Memory B cell (primary cell): Measurements from ENCODE around the gene CLIC3.
"Not testable (repeated sequence)": the region's sequence is repeated elsewhere in the genome, so short reads cannot be mapped to it uniquely, and the experiment has no call there.

ENCODE experiments used
- ATAC-seq: fragments of 150-1000 bp; cut with Tn5 transposase; 2 replicates; pipeline ENCODE4 v1.10.0; 2021; ENCODE audit warnings: low read depth, mild to moderate bottlenecking, moderate library complexity
- DNase-seq, 2 donors: peaks; one replicate each; pipeline ENCODE4 v3.0.0; 2022; ENCODE audit warnings: low spot score in 2 of 2
- H3K27ac Mint-ChIP-seq: one replicate; pipeline ENCODE4 v1.8.0; 2022; ENCODE audit warnings: mild to moderate bottlenecking, moderate library complexity, mixed read lengths
- H3K27me3 Mint-ChIP-seq: one replicate; pipeline ENCODE4 v1.8.0; 2022; ENCODE audit warnings: mixed read lengths
- H3K36me3 Mint-ChIP-seq: one replicate; pipeline ENCODE4 v1.8.0; 2022; ENCODE audit warnings: mild to moderate bottlenecking, mixed read lengths
- H3K4me1 Mint-ChIP-seq: one replicate; pipeline ENCODE4 v1.8.0; 2022; ENCODE audit warnings: mixed read lengths
- H3K4me3 Mint-ChIP-seq: one replicate; pipeline ENCODE4 v1.8.0; 2022; ENCODE audit warnings: mild to moderate bottlenecking, moderate library complexity, mixed read lengths
- H3K9me3 Mint-ChIP-seq: one replicate; pipeline ENCODE4 v1.8.0; 2022; ENCODE audit warnings: mixed read lengths

CLIC3 gene

DNA sequence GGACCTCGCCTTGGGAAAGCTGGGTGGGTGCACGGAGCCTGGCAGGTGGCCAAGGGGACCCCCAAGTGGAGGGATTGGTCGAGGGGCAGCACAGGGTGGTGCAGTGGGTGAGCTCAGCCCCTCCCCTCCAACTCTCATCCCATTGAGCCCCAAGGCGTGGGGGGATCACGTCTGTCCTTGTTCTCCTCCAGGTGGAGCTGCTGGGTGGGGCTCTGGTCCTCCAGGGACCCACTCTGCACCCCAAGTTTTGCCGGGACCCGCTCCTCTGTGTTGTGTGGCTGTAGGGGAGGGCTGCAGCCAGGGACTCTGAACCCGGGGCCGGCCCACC is 39.1 kb upstream of the CLIC3 start:
- no peaks in the 10 kb centered on the region for H3K36me3 Mint-ChIP-seq
- no peak overlapping the region for H3K27ac Mint-ChIP-seq
- peaks cover 28% of the 10 kb centered on the region for H3K4me1 Mint-ChIP-seq
- no peak overlapping the region for H3K4me3 Mint-ChIP-seq
- no peaks in the 10 kb centered on the region for H3K9me3 Mint-ChIP-seq
- DNase-seq (no peak), ATAC-seq (no peak)
- H3K27me3 Mint-ChIP-seq = peaks cover 2% of the 10 kb centered on the region

DNA sequence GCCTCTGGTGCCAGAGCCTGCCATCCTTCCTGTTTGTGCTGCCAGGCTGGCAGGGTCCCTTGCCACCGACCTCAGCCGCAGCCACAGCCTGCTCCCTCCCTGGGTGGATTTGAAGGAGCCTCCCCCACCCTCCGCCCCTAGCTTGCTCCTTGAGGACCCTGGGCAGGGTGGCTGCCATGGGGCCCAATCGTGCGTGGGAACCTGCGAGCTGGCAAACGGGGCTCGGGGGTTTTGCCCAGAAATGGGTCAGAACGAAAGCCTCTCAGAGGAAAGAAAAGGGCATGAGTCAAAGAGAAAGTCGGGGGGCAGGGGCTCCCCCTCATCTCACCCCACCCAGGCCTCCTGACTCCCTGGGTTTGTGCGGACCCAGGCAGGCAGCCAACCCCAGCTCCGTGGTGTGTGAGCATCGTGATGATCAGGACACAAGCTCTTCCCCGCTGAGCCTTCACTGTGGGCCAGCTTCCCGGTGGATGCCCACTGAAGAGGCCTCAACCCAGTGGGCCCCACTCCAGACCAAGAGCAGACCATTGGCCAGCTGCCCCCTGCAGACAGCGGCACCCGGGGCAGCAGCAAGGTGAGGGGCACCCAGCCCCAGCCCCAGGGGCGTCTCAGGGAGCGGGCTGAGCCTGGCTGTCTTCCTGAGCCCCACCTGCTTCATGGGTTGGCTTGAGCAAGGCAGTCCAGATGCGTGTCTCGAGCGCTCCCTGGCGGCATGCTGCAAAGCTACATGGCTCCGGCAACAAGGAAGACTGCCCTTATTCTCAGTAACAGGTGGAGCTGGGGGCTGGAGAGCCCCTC is 38.5 kb upstream of the CLIC3 start:
- Mint-ChIP-seq H3K27me3 (no peaks in the 10 kb centered on the region), H3K27ac (peak overlapping the region; percentile 63), H3K36me3 (no peaks in the 10 kb centered on the region), H3K4me3 (peak overlapping the region; percentile 80), H3K9me3 (no peaks in the 10 kb centered on the region), H3K4me1 (peaks cover 31% of the 10 kb centered on the region)
- ATAC-seq (peak; percentile 64), DNase-seq (peak; percentile 82 to 90)

DNA sequence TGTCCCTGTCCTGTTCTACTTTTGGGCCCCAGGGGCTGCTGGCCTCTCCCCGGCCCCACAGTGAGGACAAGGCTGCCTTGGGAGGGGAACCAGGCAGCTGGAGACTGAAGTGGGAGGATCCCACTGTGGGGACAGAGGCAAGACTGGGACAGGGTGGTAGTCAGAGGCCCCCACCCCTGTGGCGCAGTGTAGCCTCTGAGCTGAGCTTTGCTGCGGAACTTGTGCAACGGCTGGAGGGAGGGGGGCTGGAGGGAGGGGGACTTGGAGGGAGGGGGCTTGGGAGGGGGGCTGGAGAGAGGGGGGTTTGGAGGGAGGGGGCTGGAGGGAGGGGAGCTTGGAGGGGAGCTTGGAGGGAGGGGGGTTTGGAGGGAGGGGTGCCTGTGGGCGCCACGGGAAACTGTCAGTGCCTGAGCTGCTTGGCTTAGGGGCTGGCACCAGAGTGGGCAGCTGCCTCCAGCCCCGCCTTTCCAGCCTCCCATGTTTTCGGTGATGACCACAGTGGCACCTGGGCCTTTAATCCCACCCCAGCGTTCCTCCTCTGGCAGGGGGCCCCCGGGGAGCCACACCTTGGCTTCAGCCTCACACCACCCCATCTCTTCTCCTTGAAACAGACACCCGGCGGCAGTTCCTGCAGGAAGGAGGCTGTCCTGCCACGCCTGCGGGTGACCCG is 37.8 kb upstream of the CLIC3 start:
- DNase-seq (no peak), ATAC-seq (no peak)
- Mint-ChIP-seq H3K9me3 (no peaks in the 10 kb centered on the region), H3K4me3 (peak overlapping the region; percentile 82), H3K36me3 (no peaks in the 10 kb centered on the region), H3K27ac (peak overlapping the region; percentile 63), H3K27me3 (no peaks in the 10 kb centered on the region), H3K4me1 (peaks cover 37% of the 10 kb centered on the region)

DNA sequence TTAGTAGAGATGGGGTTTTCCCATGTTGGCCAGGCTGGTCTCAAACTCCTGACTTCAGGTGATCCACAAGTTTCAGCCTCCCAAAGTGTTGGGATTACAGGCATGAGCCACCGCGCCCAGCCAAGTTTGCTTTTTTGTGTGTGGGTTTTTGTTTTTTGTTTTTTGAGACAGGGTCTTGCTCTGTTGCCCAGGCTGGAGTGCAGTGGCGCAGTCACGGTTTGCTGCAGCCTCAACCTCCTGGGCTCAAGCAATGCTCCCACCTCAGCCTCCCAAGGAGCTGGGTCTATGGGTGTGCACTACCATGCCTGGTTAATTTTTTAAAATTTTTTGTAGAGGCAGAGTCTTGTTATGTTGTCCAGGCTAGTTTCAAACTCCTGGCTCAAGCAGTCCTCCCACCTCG is 37.1 kb upstream of the CLIC3 start:
- peak overlapping the region; percentile 82 for H3K27ac Mint-ChIP-seq

DNA sequence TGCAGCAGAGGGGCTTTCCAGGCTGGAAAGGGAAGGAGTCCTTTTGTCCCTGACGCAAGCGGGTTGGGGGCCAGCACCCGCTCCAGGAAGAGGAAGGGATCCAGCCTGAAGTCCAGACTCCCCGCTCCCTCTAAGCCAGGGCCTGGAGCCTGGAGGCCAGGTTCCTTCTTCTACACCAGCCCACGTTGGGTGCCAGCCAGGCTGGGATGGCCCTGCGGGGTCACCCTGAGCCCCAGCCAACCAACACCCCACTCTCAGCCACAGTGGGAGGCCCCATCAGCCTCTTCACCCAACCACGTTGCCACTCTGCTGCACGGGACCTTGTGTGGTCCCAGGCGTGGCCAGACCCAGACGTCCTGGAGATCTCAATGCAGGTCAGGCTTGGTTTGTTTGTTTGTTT is 36.5 kb upstream of the CLIC3 start:
- no peak for DNase-seq

More for the DNA sequence above, 37.1 kb upstream of the CLIC3 start:
- not testable (repeated sequence) for DNase-seq, H3K36me3 Mint-ChIP-seq, ATAC-seq, H3K9me3 Mint-ChIP-seq, H3K27me3 Mint-ChIP-seq
- Mint-ChIP-seq H3K4me3 (peak overlapping the region; percentile 82), H3K4me1 (peaks cover 41% of the 10 kb centered on the region)

DNA sequence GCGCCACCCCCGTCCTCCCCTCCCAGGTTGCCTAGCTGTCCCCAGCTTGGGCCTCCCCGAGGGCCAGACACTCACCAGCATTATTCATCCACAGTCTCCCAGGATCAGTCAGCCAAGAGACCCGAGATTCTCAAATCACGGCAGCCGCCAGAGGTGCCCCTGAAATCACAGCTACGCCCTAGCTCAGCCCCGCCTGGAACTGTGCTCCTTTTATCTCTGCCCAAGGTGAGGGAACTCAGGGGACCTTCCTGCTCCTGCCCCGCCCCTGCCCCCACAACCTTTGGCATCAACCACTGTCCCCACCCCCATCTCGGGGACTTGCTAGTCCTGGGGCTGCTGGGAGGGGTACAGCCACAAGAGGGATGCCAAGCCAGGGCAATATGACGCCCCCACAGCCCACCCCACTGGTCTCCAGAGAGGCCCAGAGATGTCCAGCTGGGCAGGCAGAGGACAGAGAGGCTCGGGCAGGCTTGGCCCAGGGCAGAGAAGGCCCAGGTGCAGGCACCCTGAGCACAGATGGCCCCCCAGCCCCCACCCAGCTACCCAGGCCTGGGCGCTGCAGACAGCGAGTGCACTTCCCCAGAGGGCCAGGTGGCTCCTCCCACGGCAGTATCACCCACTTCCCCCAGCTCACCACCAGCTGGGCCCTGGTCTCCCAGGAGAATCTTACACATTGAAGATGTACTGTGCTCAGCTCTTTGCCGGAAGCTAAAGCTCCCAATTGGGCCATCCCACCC is 35.7 kb upstream of the CLIC3 start, which contains the start of gene FUT7:
Gene FUT7 (minus strand): TSS at position 185 of the 737 bp plus-strand sequence. CDS start 97 bp downstream, at position 88.
- Mint-ChIP-seq H3K27ac (peak within 1 kb of the TSS; percentile 82), H3K27me3 (no peaks in the 10 kb centered on the region), H3K4me3 (peak within 1 kb of the TSS; percentile 82), H3K9me3 (no peaks in the 10 kb centered on the region), H3K36me3 (no peaks in the 10 kb centered on the region), H3K4me1 (peaks cover 44% of the 10 kb centered on the region)
- ATAC-seq (peak; percentile 54), DNase-seq (no peak)

More for the DNA sequence above, 36.5 kb upstream of the CLIC3 start:
- Mint-ChIP-seq H3K9me3 (no peaks in the 10 kb centered on the region), H3K27ac (peak overlapping the region; percentile 82), H3K36me3 (no peaks in the 10 kb centered on the region), H3K4me1 (peaks cover 41% of the 10 kb centered on the region), H3K27me3 (no peaks in the 10 kb centered on the region), H3K4me3 (peak overlapping the region; percentile 82)
- ATAC-seq = peak; percentile 39

DNA sequence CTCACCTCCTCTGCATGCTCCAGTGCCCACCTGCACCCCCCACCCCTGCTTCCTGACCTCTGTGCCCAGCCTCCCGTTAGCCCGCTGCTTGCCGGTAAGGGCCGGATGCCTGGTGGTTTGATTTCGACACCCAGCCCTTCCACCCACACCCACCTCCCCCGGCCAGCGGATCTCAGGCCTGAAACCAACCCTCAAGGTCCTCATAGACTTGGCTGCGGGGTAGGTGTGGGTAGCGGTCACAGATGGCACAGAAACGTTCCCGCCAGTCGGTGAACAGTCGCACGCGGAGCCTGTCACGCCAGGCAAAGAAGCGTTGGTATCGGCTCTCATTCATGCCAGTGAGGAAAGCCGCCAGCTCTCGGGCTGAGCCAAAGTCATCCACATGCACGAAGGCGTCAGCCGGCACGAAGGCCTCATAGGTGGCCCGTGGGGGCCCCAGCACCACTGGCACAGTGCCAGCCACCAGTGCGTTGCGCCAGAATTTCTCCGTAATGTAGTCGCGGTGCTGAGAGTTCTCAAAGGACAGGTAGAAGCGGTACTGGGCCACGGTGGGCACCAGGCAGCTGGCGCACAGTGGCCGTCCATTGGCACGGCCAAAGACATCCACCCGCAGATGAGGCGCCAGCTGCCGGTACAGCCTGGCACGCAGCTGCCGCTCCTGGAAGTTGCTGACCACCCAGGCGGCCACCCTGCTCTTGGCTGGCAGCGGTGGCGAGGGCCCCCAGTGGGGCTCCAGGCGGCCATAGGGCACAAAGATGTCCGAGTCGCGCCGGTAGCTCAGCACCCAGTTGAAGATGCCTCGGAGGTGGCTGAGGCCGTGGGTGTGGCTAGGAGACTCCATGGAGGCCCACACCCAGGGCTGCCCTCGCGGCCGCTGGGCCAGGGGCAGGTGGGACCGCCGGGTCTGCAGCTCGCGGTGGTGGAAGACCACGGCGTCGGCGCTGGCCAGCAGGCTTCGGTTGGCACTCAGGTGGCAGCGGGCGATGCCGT is 34.5 kb upstream of the CLIC3 start:
- Mint-ChIP-seq H3K36me3 (no peaks in the 10 kb centered on the region), H3K27me3 (no peaks in the 10 kb centered on the region), H3K27ac (peak overlapping the region; percentile 78), H3K4me3 (peak overlapping the region; percentile 82), H3K9me3 (no peaks in the 10 kb centered on the region), H3K4me1 (peaks cover 51% of the 10 kb centered on the region)
- DNase-seq = no peak
- no peak for ATAC-seq

DNA sequence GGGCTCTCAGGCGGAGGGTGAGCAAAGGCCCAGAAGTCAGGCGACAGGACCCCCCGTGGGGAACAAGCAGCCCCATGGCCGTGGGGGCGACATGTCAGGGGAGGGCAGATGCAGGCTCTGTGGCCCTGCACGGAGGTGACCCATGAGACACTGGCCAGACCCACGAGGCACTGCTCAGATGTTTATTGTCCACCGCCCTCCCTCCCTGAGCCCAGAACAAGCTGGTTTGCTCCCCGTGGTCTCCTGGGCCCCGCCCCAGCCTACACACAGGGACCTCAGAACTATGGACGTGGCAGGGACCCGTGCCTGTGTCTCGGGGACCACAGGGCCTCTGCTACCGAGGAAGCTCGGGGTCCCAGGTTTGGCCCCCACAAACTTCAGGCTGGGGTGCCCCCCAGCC is 33.6 kb upstream of the CLIC3 start:
- no peaks in the 10 kb centered on the region for H3K9me3 Mint-ChIP-seq
- no peak for DNase-seq
- H3K27me3 Mint-ChIP-seq = no peaks in the 10 kb centered on the region
- H3K36me3 Mint-ChIP-seq = no peaks in the 10 kb centered on the region
- H3K4me3 Mint-ChIP-seq = peak overlapping the region; percentile 82
- H3K27ac Mint-ChIP-seq = peak overlapping the region; percentile 78
- peaks cover 48% of the 10 kb centered on the region for H3K4me1 Mint-ChIP-seq
- ATAC-seq = no peak

DNA sequence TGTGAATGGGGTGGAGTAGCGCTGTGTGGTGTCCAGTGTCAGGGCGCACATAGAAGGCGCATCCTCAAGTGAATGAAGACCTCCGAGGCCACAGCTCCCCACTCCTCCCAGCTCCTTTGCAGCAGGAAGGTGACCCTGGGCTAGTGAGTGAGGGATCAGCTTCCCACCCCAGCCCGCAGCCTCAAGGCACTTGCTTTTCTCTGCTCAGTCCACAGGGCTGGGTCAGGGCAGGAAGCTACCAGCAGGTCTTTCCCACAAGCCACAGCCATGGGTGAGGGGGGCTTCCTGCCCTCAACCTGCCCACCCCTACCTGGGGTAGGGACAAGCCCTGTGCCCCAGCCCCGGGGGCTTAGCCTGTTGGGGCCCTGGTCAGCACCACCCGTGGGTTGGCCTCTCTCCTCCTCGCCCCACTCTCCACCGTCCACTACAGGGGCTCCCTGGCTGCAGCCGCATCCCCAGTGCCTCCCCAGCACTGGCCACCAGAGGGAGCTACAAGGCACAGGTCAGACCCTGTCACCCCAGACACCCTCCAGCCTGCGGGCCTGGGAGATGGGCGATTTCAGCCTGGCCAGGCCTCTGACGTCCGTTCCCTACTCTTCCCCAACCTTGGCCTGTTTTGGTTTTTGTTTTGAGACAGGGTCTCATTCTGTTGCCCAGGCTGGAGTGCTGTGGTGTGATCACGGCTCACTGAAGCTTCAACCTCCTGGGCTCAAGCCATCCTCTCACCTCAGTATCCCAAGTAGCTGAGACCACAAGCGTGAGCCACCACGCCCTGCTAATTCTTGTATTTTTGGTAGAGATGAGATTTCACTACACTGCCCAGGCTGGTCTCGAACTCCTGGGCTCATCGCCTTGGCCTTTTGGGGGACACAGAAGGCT is 32.9 kb upstream of the CLIC3 start:
- Mint-ChIP-seq H3K27me3 (no peaks in the 10 kb centered on the region), H3K4me3 (peak overlapping the region; percentile 82), H3K36me3 (no peaks in the 10 kb centered on the region), H3K9me3 (no peaks in the 10 kb centered on the region), H3K27ac (peak overlapping the region; percentile 14), H3K4me1 (peaks cover 41% of the 10 kb centered on the region)
- peak; percentile 31 for ATAC-seq
- peak; percentile 81 to 94 for DNase-seq

DNA sequence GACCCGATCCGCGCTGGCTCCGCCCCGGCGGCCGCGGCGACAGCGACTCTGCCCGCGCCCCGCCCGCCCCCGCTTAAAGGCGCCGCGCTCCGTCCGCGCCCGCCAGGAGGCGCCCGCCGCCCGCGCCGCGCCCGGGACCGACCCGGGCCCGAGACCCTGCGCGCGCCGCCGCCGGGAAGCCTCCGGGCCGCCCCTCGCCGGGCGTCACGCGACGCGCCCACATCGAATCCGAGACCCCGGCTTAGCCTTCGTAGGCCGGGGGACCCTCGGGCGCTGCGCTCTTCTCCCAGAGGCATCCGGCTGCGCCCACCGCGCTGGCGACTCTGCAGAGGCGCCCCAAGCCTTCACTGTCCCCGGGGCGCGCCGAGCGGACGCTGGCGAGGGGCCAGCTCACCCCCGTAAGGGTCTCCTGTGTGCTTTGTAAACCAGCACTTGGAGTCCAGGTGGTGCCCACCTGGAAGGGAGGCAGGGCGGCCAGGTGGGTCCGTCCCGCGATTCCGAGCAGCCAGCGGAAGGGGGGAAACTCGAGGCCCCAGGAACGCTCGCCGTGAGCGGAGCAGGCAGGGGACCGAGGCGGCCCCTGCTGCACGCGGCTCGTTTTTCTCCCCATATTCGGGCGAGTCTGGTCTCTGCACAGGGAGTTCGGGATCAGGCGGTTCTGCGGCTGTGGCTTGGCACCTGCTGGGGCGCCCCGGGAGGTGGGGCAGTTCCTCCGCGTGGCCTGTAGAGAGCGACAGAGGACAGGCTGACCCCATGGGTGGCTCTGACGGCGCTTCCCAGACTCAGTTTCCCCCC is 32.1 kb upstream of the CLIC3 start:
- DNase-seq = peak in 1 of 2 donors; percentile 60
- Mint-ChIP-seq H3K4me3 (peak overlapping the region; percentile 82), H3K36me3 (no peaks in the 10 kb centered on the region), H3K4me1 (peaks cover 41% of the 10 kb centered on the region), H3K27me3 (no peaks in the 10 kb centered on the region), H3K27ac (no peak overlapping the region), H3K9me3 (no peaks in the 10 kb centered on the region)
- ATAC-seq = peak; percentile 41

DNA sequence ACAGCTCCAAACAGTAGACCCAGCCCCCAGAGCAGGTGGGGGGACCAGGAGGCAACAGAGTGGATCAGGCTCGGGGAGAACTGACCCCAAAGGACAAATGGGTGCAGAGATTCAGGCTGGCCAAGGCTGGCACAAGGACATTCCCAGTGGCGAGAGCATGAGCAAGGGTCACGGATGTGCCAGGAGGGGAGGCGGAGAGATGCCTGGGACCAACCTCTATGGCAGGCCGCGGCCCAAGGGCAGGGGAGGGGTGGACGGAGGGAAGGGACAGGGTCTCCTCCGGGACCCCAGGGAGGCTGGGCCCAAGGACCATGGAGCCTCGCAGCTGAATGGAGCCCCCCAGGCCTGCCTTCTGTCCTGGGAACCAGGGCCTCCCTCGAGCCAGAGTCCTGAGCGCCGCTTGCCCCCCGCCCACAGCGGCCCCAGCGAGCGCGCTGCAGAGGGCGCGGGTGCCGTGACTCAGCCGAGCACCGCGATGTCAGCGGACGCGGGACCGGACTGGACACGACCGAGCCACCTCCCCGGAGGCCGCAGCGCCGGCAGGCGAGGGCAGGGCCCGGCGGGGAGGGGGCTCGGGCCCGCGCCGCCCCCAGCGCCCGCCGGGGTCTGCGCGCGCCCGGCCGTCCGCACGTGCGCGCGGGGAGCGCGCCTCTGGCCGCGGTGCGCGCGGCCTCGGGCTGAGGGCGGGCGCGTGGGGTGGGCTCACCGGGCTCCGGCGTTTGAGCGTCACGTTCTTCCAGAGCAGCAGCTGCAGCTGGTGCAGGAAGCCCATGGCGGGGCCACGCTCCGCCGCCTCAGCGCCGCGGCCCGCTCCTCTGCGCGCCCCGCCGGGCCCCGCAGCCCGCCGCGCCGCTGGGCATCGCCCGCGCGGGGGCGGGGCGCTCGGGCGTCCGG is 31.2 kb upstream of the CLIC3 start, which contains the start of gene ABCA2:
Gene ABCA2 (minus strand): TSS at position 869 of the 894 bp plus-strand sequence. CDS start 97 bp downstream, at position 772.
- no peak for ATAC-seq
- Mint-ChIP-seq H3K27me3 (no peaks in the 10 kb centered on the region), H3K9me3 (no peaks in the 10 kb centered on the region), H3K27ac (no peak within 1 kb of the TSS), H3K4me1 (peaks cover 37% of the 10 kb centered on the region), H3K4me3 (peak within 1 kb of the TSS; percentile 82), H3K36me3 (no peaks in the 10 kb centered on the region)
- no peak for DNase-seq
